GM23248 (cell line): ENCODE measurements around the gene ABHD17A. TPM values are rescaled to one million over a fixed set of nuclear protein-coding genes. Genes with fewer than 3 reads are reported as not detected.

Experiments
- DNase-seq: peaks from one replicate; pipeline ENCODE4 v3.0.0-alpha.2; 2015
- H2AFZ ChIP-seq: fragments of 200-600 bp; sonication (generic); 2 replicates; pipeline ENCODE4 v1.6.1; 2016; ENCODE audit warnings: antibody characterized with exemption
- H3F3A ChIP-seq: fragments of 200-600 bp; sonication (generic); 2 replicates; pipeline ENCODE4 v1.6.1; 2016; ENCODE audit warnings: mild to moderate bottlenecking, antibody characterized with exemption, mixed run types; ENCODE audit not compliant: insufficient read depth
- H3K27ac ChIP-seq: fragments of 200-600 bp; sonication (generic); 2 replicates; pipeline ENCODE4 v1.5.1; 2016; ENCODE audit warnings: mild to moderate bottlenecking
- H3K27me3 ChIP-seq: fragments of 200-600 bp; sonication (generic); replicated peaks from 2 replicates; pipeline ENCODE4 v1.6.1; 2016; ENCODE audit warnings: mild to moderate bottlenecking; ENCODE audit not compliant: insufficient read depth
- H3K36me3 ChIP-seq: fragments of 200-600 bp; sonication (generic); 2 replicates; pipeline ENCODE4 v1.6.1; 2016; ENCODE audit warnings: low read depth, mild to moderate bottlenecking
- H3K4me1 ChIP-seq: fragments of 200-600 bp; sonication (generic); 2 replicates; pipeline ENCODE4 v1.6.1; 2016; ENCODE audit warnings: mild to moderate bottlenecking; ENCODE audit not compliant: insufficient read depth
- H3K4me2 ChIP-seq: fragments of 200-600 bp; sonication (generic); one replicate; pipeline ENCODE4 v1.6.1; 2016; ENCODE audit warnings: mild to moderate bottlenecking; ENCODE audit not compliant: unreplicated experiment
- H3K4me3 ChIP-seq: fragments of 200-600 bp; sonication (generic); 2 replicates; pipeline ENCODE4 v1.5.1; 2016; ENCODE audit warnings: mild to moderate bottlenecking
- H3K79me2 ChIP-seq: fragments of 200-600 bp; sonication (generic); 2 replicates; pipeline ENCODE4 v1.6.1; 2016; ENCODE audit warnings: mild to moderate bottlenecking; ENCODE audit not compliant: insufficient read depth
- H3K9ac ChIP-seq: fragments of 200-600 bp; sonication (generic); 2 replicates; pipeline ENCODE4 v1.6.1; 2016; ENCODE audit warnings: mild to moderate bottlenecking
- H3K9me2 ChIP-seq: fragments of 200-600 bp; sonication (generic); 2 replicates; pipeline ENCODE4 v1.6.1; 2016; ENCODE audit warnings: mixed run types, mild to moderate bottlenecking, moderate library complexity; ENCODE audit not compliant: insufficient read depth
- H3K9me3 ChIP-seq: fragments of 200-600 bp; sonication (generic); one replicate; pipeline ENCODE4 v1.6.1; 2017; ENCODE audit warnings: low read depth
- H4K20me1 ChIP-seq: fragments of 200-600 bp; sonication (generic); 2 replicates; pipeline ENCODE4 v1.6.0; 2016; ENCODE audit not compliant: insufficient read depth
- EZH2 ChIP-seq: fragments of 200-600 bp; sonication (generic); IDR thresholded peaks from 2 replicates; pipeline ENCODE4 v1.6.1; 2018; ENCODE audit warnings: antibody characterized with exemption, mild to moderate bottlenecking; ENCODE audit not compliant: insufficient read depth, poor library complexity, severe bottlenecking
- EZH2phosphoT487 ChIP-seq: fragments of 200-600 bp; sonication (generic); IDR thresholded peaks from 2 replicates; pipeline ENCODE4 v1.6.1; 2018; ENCODE audit warnings: antibody characterized with exemption, moderate library complexity, mild to moderate bottlenecking, low read depth; ENCODE audit not compliant: insufficient read depth
- WGBS, 2 experiments: methylation state at CpG; one replicate each; pipeline ENCODE4 v1.1.6; 2015 to 2017; ENCODE audit warnings: low lambda C conversion rate in 2 of 2, low coverage in 1 of 2; ENCODE audit errors: missing lambda C conversion rate in 2 of 2; 5-methylcytosine and 5-hydroxymethylcytosine counted together
- in situ Hi-C: fragments of 300-500 bp; cut with MboI; formaldehyde crosslinking; loops from 2 replicates; pipeline ENCODE4 v1.15.0; 2020
- polyA plus RNA-seq: library from polyadenylated mRNA; unstranded; fragments of >200 nt; fragmentation: Nextera tagmentation; extraction: Ambion mirVana; gene quantifications from 2 replicates; pipeline ENCODE4 v1.2.1, GENCODE V29; 2016
- total RNA-seq: library from RNA; depleted of rRNA; stranded (reverse); fragments of >200 nt; shearing (Covaris generic); gene quantifications from 2 replicates; pipeline ENCODE4 v1.2.3, GENCODE V29; 2014

The ABHD17A gene
- total and polyA plus RNA-seq, 2 experiments from 2014 or later, result 37.6 to 157 TPM

GRCh38 chr19:1923319-1923718 lies 38.0 kb upstream of the ABHD17A start:
- 79 to 84% methylated on average over 5 of the region's 8 CpGs for WGBS, 2 experiments
- DNase-seq, result no peak
- in situ Hi-C loops, result no loop called here

GRCh38 chr19:1922803-1923202 lies 37.5 kb upstream of the ABHD17A start:
- TF ChIP-seq EZH2 (no peak), EZH2phosphoT487 (no peak)
- no peak overlapping the region for H2AFZ ChIP-seq
- no peak overlapping the region for H3K4me2 ChIP-seq
- in situ Hi-C loops, result no loop called here
- H3F3A ChIP-seq, result no peaks in the 10 kb centered on the region
- no peak overlapping the region for H3K4me3 ChIP-seq
- H3K36me3 ChIP-seq, result no peaks in the 10 kb centered on the region; the same call in 1 of the 2 replicates
- no peaks in the 10 kb centered on the region for H3K9me3 ChIP-seq
- H3K4me1 ChIP-seq, result no peaks in the 10 kb centered on the region
- H3K9ac ChIP-seq, result no peak overlapping the region
- DNase-seq, result no peak
- no peaks in the 10 kb centered on the region for H3K27me3 ChIP-seq
- H3K79me2 ChIP-seq, result no peaks in the 10 kb centered on the region
- no peaks in the 10 kb centered on the region for H4K20me1 ChIP-seq
- 93 to 98% methylated on average over 19 to 23 of the region's 23 CpGs for WGBS, 2 experiments
- H3K9me2 ChIP-seq, result no peaks in the 10 kb centered on the region
- no peak overlapping the region for H3K27ac ChIP-seq

More at GRCh38 chr19:1923319-1923718, 38.0 kb upstream of the ABHD17A start:
- Histone ChIP-seq H3F3A (no peaks in the 10 kb centered on the region; the same call in 1 of the 2 replicates), H3K9me3 (no peaks in the 10 kb centered on the region), H3K9me2 (no peaks in the 10 kb centered on the region), H3K9ac (no peak overlapping the region), H3K4me1 (no peaks in the 10 kb centered on the region), H3K4me2 (no peak overlapping the region), H3K27ac (no peak overlapping the region), H2AFZ (no peak overlapping the region), H3K4me3 (no peak overlapping the region), H3K79me2 (no peaks in the 10 kb centered on the region), H4K20me1 (no peaks in the 10 kb centered on the region), H3K27me3 (no peaks in the 10 kb centered on the region), H3K36me3 (no peaks in the 10 kb centered on the region; the same call in 1 of the 2 replicates)
- TF ChIP-seq EZH2, result no peak
- no peak for TF ChIP-seq EZH2phosphoT487

- Histone ChIP-seq H4K20me1 (no peaks in the 10 kb centered on the region), H3K9me2 (no peaks in the 10 kb centered on the region), H3K4me3 (no peak overlapping the region), H2AFZ (no peak overlapping the region), H3K27ac (no peak overlapping the region), H3K4me2 (no peak overlapping the region), H3K9me3 (no peaks in the 10 kb centered on the region), H3K27me3 (no peaks in the 10 kb centered on the region), H3K4me1 (no peaks in the 10 kb centered on the region), H3F3A (no peaks in the 10 kb centered on the region), H3K36me3 (no peaks in the 10 kb centered on the region; the same call in 1 of the 2 replicates), H3K9ac (no peak overlapping the region), H3K79me2 (no peaks in the 10 kb centered on the region)
- WGBS, 2 experiments, result 98% methylated on average over 15 of the region's 15 CpGs
- in situ Hi-C loops, result no loop called here
- no peak for DNase-seq
- TF ChIP-seq EZH2phosphoT487 (no peak), EZH2 (no peak)
Measured at GRCh38 chr19:1921825-1922224, 36.5 kb upstream of the ABHD17A start.

DNA sequence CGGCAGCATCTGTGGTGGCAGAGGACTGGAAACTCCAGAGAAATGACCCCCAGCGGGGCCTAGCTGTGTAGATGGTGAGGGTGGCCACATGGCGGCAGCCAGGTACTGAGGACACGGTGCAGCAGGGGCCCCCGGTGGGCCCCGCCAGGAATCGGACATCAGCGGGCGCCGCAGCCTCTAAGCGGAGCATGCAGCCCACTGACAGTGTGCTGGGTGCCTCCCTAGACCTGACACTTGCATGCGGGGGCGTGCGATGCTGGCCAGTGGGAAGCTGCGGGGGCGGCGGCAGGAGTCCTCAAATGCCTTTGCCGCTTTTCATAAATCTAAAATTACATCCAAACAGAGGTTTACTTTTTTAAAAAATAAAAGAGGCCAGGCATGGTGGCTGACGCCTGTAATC lies 36.0 kb upstream of the ABHD17A start:
- no peak for DNase-seq
- no peak overlapping the region for H3K4me3 ChIP-seq
- H3K27ac ChIP-seq, result no peak overlapping the region
- H3K9me3 ChIP-seq, result no peaks in the 10 kb centered on the region
- H3K9ac ChIP-seq, result no peak overlapping the region
- H3K9me2 ChIP-seq, result no peaks in the 10 kb centered on the region
- no peaks in the 10 kb centered on the region; the same call in 1 of the 2 replicates for H3K36me3 ChIP-seq
- no peaks in the 10 kb centered on the region for H3K27me3 ChIP-seq
- H3F3A ChIP-seq, result no peaks in the 10 kb centered on the region
- H3K4me2 ChIP-seq, result no peak overlapping the region
- 93 to 95% methylated on average over 19 of the region's 19 CpGs for whole genome bisulfite sequencing, 2 experiments
- no peaks in the 10 kb centered on the region for H4K20me1 ChIP-seq
- H3K79me2 ChIP-seq, result no peaks in the 10 kb centered on the region
- H3K4me1 ChIP-seq, result no peaks in the 10 kb centered on the region
- no peak overlapping the region for H2AFZ ChIP-seq
- in situ Hi-C loops, result no loop called here
- TF ChIP-seq EZH2 (no peak), EZH2phosphoT487 (no peak)

DNA sequence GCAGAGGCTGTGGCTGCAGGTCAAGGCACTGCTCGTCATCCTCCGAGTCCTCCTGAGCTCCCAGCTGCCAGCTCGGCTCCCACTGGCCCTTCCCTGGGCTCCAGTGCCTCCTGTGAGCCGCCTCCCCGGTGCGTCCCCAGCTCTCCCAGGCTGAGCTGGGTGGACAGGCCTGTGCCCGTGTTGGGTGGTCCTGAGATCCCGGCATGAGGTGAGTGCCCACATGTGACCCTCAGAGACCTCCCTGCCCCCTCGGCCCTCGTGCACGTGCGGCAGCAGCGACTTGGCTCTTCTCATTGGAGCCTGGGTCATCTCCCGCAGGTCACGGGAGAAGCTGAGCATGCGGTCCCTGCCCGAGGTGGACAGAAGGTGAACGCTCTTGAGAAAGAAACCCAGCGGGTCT lies 35.3 kb upstream of the ABHD17A start:
- DNase-seq, result no peak
- H3K9ac ChIP-seq, result no peak overlapping the region

More for the DNA sequence above, 35.3 kb upstream of the ABHD17A start:
- Histone ChIP-seq H3K9me3 (no peaks in the 10 kb centered on the region), H3K4me2 (no peak overlapping the region), H2AFZ (no peak overlapping the region), H3K4me1 (no peaks in the 10 kb centered on the region), H3F3A (no peaks in the 10 kb centered on the region), H3K9me2 (no peaks in the 10 kb centered on the region), H3K27ac (no peak overlapping the region), H3K27me3 (no peaks in the 10 kb centered on the region), H4K20me1 (no peaks in the 10 kb centered on the region), H3K4me3 (no peak overlapping the region), H3K36me3 (no peaks in the 10 kb centered on the region; the same call in 1 of the 2 replicates), H3K79me2 (no peaks in the 10 kb centered on the region)
- TF ChIP-seq EZH2phosphoT487 (no peak), EZH2 (no peak)
- WGBS, 2 experiments, result 85 to 88% methylated on average over 19 of the region's 19 CpGs
- in situ Hi-C loops, result no loop called here
